ENCODE data around the gene CRABP2.

The CRABP2 gene

GRCh38 chr1:156673387-156674121 is 31.8 kb downstream of the CRABP2 start:
- no peak overlapping the region for H3K9ac ChIP-seq (ENCODE audit: low read length)
- no peak overlapping the region for H3K27ac ChIP-seq (ENCODE audit: low read depth, low read length, poor library complexity, severe bottlenecking)

GRCh38 chr1:156671804-156672203 is 33.6 kb downstream of the CRABP2 start:
- no peak overlapping the region for H3K4me2 ChIP-seq (ENCODE audit: low read length)
- no peak overlapping the region for H2AFZ ChIP-seq (ENCODE audit: low read length)
- H3K9ac ChIP-seq (ENCODE audit: low read length): no peak overlapping the region
- H3K9me3 ChIP-seq (ENCODE audit: low read length): no peaks in the 10 kb centered on the region
- H3K4me1 ChIP-seq (ENCODE audit: insufficient read depth, low read length, severe bottlenecking): no peaks in the 10 kb centered on the region
- H3K27me3 ChIP-seq (ENCODE audit: insufficient read depth, low read length): peaks cover 5% of the 10 kb centered on the region; the same call in 1 of the 2 replicates
- H3K79me2 ChIP-seq (ENCODE audit: insufficient read depth, low read length): no peaks in the 10 kb centered on the region
- no peaks in the 10 kb centered on the region for H3K9me2 ChIP-seq (ENCODE audit: low read depth, low read length)
- no peak overlapping the region for H3K4me3 ChIP-seq (ENCODE audit: low read depth, low read length, poor library complexity, severe bottlenecking)
- H4K20me1 ChIP-seq (ENCODE audit: insufficient read depth, low read length): no peaks in the 10 kb centered on the region
- no peak overlapping the region for H3K27ac ChIP-seq (ENCODE audit: low read depth, low read length, poor library complexity, severe bottlenecking)
- no peaks in the 10 kb centered on the region for H3K36me3 ChIP-seq (ENCODE audit: insufficient read depth, low read length)
- H3F3A ChIP-seq (ENCODE audit: insufficient read depth, low read length): no peaks in the 10 kb centered on the region
- TF ChIP-seq EZH2 (IDR thresholded peaks at IDR 0.05; ENCODE audit: borderline replicate concordance, low read length): no peak
- TF ChIP-seq, protein P1, sequence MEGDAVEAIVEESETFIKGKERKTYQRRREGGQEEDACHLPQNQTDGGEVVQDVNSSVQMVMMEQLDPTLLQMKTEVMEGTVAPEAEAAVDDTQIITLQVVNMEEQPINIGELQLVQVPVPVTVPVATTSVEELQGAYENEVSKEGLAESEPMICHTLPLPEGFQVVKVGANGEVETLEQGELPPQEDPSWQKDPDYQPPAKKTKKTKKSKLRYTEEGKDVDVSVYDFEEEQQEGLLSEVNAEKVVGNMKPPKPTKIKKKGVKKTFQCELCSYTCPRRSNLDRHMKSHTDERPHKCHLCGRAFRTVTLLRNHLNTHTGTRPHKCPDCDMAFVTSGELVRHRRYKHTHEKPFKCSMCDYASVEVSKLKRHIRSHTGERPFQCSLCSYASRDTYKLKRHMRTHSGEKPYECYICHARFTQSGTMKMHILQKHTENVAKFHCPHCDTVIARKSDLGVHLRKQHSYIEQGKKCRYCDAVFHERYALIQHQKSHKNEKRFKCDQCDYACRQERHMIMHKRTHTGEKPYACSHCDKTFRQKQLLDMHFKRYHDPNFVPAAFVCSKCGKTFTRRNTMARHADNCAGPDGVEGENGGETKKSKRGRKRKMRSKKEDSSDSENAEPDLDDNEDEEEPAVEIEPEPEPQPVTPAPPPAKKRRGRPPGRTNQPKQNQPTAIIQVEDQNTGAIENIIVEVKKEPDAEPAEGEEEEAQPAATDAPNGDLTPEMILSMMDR (IDR thresholded peaks at IDR 0.05; ENCODE audit: low read length): no peak

More at GRCh38 chr1:156673387-156674121, 31.8 kb downstream of the CRABP2 start:
- Histone ChIP-seq H3K4me2 (ENCODE audit: low read length) (no peak overlapping the region), H3F3A (ENCODE audit: insufficient read depth, low read length) (no peaks in the 10 kb centered on the region), H3K36me3 (ENCODE audit: insufficient read depth, low read length) (no peaks in the 10 kb centered on the region), H3K79me2 (ENCODE audit: insufficient read depth, low read length) (no peaks in the 10 kb centered on the region), H4K20me1 (ENCODE audit: insufficient read depth, low read length) (no peaks in the 10 kb centered on the region), H3K9me3 (ENCODE audit: low read length) (no peaks in the 10 kb centered on the region), H2AFZ (ENCODE audit: low read length) (no peak overlapping the region), H3K4me1 (ENCODE audit: insufficient read depth, low read length, severe bottlenecking) (no peaks in the 10 kb centered on the region), H3K4me3 (ENCODE audit: low read depth, low read length, poor library complexity, severe bottlenecking) (no peak overlapping the region), H3K27me3 (ENCODE audit: insufficient read depth, low read length) (peaks cover 12% of the 10 kb centered on the region), H3K9me2 (ENCODE audit: low read depth, low read length) (no peaks in the 10 kb centered on the region)
- no peak for TF ChIP-seq EZH2 (IDR thresholded peaks at IDR 0.05; ENCODE audit: borderline replicate concordance, low read length)
- TF ChIP-seq, protein P1 (IDR thresholded peaks at IDR 0.05; ENCODE audit: low read length): no peak

DNA sequence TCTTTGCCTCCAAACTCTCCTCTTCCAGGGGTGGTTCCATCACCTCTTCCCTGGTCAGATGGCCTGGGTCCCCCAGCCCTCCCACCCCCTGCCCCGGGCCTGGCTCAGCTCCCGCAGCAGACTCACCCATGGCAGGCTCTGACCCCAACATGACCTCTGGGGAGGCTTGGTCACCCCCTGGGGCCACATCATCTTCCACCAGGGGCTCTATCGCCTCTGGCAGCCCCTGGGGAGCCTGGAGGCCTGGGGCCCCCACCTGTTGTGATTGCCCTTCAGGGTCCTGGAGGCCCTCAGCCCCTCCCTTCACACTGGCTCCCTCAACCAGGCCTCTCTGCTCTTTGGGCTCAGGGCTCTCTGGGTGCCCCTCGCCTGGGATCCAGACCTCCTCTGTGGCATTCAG is 34.6 kb downstream of the CRABP2 start:
- no peak for TF ChIP-seq EZH2 (IDR thresholded peaks at IDR 0.05; ENCODE audit: borderline replicate concordance, low read length)
- TF ChIP-seq, protein P1 (IDR thresholded peaks at IDR 0.05; ENCODE audit: low read length): no peak
- Histone ChIP-seq H3K36me3 (ENCODE audit: insufficient read depth, low read length) (no peaks in the 10 kb centered on the region), H3F3A (ENCODE audit: insufficient read depth, low read length) (no peaks in the 10 kb centered on the region), H2AFZ (ENCODE audit: low read length) (no peak overlapping the region), H3K9me3 (ENCODE audit: low read length) (no peaks in the 10 kb centered on the region), H4K20me1 (ENCODE audit: insufficient read depth, low read length) (no peaks in the 10 kb centered on the region), H3K4me1 (ENCODE audit: insufficient read depth, low read length, severe bottlenecking) (no peaks in the 10 kb centered on the region), H3K4me2 (ENCODE audit: low read length) (no peak overlapping the region), H3K79me2 (ENCODE audit: insufficient read depth, low read length) (no peaks in the 10 kb centered on the region), H3K27me3 (ENCODE audit: insufficient read depth, low read length) (peaks cover 5% of the 10 kb centered on the region; the same call in 1 of the 2 replicates), H3K9me2 (ENCODE audit: low read depth, low read length) (no peaks in the 10 kb centered on the region), H3K4me3 (ENCODE audit: low read depth, low read length, poor library complexity, severe bottlenecking) (no peak overlapping the region), H3K27ac (ENCODE audit: low read depth, low read length, poor library complexity, severe bottlenecking) (no peak overlapping the region), H3K9ac (ENCODE audit: low read length) (no peak overlapping the region)
